HG02884 (cell line): ENCODE measurements around the gene LRRC57.

Experiments
- ATAC-seq: cut with Tn5 transposase; IDR thresholded peaks from one replicate; pipeline ENCODE4 v1.9.1; 2021; ENCODE audit warnings: mild to moderate bottlenecking, moderate library complexity; ENCODE audit not compliant: unreplicated experiment

Gene LRRC57

DNA sequence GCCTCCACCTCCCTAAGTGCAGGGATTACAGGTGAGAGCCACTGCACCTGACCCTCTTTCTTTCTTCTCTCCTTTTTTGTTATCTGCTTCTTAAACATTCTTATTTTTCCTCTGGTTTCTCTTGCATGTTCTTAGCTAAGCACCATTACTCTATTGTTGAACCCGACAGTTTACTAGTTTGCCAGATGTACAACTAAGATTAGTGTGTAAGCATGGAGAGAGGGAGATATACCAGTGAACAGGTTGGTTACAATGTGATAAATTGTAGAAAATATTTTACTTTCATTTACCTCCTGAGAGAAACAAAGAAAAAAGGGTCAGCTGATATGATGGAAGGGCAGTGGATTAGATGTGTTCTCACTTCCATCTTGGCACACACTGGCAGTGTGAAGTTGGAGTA is 5.0 kb upstream of the LRRC57 start:
- ATAC-seq, result no peak

DNA sequence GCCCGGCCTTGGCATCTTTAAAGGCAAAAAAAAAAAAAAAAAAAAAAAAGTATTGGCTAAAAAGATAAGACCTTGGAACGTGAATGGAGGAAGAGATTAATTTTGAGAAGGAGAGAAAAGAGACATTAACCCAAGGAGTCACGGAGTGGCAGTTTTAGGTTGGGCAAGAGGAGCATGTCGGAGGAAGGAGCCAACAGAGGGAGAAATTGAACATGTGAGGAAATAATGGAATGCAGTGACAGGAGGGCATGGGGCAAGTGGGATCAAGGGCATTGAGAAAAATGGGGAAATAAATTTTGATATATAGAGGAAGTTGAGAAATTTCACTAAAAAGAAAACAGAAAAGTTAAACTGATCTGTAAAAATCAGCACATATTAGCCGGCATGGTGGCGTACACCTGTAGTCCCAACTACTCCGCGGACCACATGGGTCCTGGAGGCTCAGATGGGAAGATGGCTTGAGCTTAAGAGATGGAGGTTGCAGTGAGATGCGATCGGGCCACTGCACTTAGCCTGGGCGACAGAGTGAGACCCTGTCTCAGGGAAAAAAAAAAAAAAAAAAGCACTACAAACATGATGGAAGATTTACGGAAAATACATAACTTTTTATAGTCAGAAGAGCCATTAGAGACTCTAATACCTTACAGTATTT is 1.3 kb upstream of the LRRC57 start:
- no peak for ATAC-seq

GRCh38 chr15:42549032-42549491 is 469 bp upstream of the LRRC57 start:
- ATAC-seq, result no peak

DNA sequence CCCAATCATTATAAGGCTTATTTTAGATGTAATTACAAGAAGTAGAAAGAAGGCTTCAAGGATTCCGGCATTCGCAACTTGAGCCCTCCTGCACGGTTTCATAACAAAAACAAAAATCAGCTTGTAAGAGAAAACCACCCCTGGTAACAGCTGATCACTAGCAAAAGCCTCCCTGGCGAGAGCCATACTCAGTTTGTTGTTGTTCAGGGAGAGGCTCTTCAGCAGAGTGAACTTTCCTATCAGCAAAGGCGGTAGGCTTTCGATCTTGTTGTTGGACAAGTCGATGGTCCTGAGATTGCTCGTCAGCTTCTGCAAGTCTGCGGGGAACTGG is 710 bp downstream of the LRRC57 start:
- peak; percentile 18 for ATAC-seq

DNA sequence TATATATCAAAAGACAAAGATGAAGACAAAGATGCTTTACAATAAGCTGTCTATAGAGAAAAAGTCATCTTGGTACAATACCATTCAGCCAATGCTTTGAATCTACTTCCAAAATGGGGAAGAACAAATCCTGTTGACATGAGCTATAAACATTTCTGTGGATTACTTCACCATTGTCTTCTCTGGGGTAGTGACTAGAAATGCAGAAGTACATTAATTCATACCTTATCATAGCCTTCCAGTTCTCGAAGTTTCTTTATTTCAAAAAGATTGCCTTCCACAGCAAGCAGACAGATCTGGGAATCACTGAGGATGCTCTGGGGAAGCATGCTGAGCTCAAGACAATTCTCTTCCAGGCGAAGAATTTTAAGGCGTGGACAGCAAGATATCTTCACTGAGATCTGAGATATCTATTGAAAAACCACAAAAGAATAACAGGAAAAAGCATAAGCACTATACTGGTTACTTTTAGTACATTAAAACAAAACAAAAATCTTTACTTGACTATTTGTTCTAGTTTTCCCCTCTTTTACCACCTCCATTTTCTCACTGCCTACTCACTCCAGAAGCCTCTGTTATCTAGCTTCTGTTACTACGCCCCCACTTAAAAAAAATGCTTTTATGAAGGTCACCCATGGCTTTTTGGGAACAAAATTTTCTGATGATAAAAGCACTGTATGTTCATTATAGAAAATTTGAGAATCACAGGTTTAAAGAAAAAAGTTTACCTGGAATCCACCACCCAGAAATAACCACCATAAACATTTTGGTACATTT is 3.6 kb downstream of the LRRC57 start:
- ATAC-seq, result no peak

DNA sequence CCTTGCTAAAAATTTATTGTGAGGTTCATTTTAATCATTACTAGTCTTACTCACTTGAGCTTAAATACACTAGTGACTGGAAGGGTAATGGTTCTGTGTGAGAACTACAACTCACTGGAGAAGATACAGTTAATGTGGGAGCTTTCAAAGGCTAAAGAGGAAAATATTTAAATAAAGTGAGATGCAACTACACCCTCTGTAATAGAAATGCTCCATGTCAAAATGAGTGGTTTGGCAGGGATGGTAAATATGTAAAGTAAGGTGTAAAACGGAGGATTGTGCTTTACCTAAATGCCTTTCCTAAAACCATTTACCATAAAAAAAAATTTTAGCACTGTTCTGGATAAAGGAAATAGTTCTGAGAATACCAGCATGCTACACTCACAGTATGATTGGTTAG is 15.3 kb downstream of the LRRC57 start:
- ATAC-seq, result no peak

DNA sequence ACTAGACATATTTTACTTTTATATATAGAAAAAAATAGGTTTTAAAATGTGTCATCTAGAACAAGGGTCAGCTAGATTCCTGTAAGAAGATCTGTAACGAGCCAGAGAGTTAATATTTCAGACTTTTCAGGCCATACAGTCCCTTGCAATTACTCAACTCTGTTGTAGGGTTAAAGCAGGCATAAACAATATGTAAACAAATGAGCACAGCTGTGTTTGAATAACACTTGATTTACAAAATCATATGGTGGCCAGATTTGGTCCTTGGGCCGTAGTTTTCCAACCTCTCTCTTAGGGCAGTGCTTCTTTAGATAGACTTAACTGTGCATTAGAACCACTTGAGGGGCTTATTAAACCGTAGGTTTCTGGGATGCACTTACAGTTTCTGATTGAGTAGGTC is 19.6 kb downstream of the LRRC57 start:
- no peak for ATAC-seq

GRCh38 chr15:42523331-42523730 is 25.3 kb downstream of the LRRC57 start:
- no peak for ATAC-seq

- ATAC-seq, result no peak
Observed at GRCh38 chr15:42511007-42511391, 37.6 kb downstream of the LRRC57 start.

GRCh38 chr15:42510258-42511006 is 38.2 kb downstream of the LRRC57 start:
- ATAC-seq, result no peak

GRCh38 chr15:42508263-42508690 is 40.3 kb downstream of the LRRC57 start:
- no peak for ATAC-seq

DNA sequence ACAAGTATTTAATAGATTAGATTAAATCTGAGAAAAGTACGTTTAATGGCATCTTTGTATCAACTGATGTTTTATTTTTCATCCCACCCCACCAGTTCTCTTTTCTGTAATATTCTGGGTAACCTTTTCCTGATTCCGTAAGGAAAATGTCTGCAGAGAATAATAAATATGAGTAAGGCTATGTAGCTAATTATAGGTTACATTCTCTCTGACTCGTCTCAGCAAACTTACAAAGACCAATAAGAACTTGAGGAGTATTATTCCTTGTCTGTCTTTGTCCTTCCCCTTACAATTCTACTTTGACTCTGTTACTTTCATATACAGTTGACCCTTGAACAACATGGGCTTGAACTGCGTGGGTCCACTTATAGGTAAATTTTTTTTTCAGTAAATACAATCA is 41.1 kb downstream of the LRRC57 start:
- no peak for ATAC-seq

DNA sequence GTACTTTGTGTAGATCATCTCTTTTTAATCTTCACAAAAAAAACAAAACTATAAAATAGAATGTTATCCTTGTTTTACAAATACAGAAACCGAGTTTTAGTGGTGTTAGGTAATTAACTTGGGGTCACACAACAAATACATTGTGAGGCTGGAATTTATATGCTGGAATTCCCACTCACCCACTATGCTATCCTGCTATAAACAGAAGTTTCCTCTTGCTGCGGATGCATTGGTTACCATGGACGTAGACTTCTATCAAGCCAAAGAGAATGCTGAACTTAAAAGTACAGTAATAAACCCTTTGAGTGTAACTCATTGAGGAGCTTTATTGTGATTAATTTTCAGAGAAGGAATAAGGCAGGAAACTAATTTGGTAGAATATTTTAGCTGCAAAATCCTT is 44.0 kb downstream of the LRRC57 start:
- ATAC-seq, result peak; percentile 11

- no peak for ATAC-seq
Observed at GRCh38 chr15:42503825-42504224, 44.8 kb downstream of the LRRC57 start.

DNA sequence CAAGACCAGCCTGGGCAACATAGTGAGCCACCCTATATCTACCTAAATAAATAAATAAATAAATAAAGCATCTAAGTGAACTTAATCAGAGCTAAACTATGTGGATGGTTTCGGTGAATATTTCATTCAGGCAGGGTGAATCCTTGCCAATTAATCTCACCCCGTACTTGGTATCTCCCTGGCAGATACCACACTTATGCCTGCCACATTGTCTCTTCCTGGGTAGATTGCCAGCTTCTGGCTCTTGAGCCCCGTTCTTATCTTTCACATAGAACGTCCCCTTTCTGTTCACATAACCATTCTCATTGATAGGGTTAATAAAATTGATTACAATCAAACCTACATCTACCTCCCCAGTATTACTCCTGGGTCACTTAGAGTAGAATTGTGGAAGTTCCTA is 46.1 kb downstream of the LRRC57 start:
- ATAC-seq, result no peak

DNA sequence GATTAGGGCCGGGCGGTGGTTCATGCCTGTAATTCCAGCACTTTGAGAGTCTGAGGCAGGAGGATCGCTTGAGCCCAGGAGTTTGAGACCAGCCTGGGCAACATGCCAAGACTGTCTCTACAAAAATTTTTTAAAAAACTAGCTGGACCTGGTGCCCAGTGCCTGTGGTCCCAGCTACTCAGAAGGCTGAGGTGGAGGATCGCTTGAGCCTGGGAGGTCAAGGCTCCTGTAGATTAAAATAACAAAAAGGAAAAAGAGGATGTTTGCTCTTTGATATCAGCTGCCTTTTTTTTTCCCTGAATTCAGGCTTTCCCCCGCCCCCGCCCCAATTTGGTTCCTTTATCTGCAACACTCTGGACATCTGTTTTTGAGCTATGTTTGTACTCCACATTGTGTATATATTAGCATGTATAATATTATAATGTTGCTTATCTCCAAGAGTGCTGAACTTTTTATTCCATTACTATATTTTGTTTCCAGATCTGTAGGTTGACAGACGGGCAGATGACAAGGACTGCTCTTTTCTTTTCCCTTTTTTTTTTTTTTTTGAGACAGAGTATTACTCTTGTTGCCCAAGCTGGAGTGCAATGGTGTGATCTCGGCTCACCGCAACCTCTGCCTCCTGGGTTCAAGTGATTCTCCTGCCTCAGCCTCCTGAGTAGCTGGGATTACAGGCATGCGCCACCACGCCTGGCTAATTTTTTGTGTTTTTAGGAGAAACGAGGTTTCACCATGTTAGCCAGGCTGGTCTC is 48.6 kb downstream of the LRRC57 start:
- no peak for ATAC-seq

DNA sequence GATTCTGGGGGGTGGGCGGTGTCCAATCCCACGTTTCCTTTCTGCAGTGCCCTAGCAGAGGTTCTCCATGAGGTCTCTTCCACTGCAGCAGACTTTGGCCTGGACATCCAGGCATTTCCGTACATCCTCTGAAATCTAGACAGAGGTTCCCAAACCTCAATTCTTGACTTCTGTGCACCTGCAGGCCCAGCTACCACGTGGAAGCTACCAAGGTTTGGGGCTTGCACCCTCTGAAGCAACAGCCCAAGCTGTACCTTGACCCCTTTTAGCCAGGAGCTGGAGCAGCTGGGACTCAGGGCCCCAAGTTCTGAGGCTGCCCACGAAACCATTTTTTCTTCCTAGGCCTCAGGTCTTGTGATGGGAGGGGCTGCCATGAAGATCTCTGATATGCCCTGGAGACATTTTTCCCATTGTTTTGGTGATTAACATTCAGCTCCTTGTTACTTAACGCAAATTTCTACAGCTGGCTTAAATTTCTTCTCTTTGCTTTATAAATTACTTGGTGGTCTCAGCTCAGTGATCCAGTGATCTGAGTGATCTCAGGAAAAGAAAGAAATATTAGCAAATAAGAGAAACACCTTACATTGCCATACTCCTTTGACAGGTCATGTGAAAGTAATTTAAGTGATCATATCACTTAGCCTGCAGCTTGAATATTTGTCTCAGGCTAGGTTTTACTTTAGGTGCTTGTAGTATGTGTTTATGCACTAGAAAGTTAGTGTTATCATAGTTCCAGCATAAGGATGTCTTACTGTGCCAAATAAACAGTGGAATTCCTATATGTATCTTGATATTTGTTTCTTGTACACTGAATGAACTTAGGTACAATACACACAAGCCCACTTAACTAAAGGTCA is 50.2 kb downstream of the LRRC57 start:
- no peak for ATAC-seq

GRCh38 chr15:42495361-42496212 is 53.0 kb downstream of the LRRC57 start, which contains the start of gene SNAP23:
Gene SNAP23 (plus strand): TSS chr15:42495634. CDS start chr15:42511847, 16,213 bp downstream.
- peak; percentile 73 for ATAC-seq

GRCh38 chr15:42494998-42495360 is 53.6 kb downstream of the LRRC57 start:
- ATAC-seq, result no peak
